SK-N-SH (cell line): Measurements from ENCODE around the gene MBP. TPM values are rescaled to one million over a fixed set of nuclear protein-coding genes. Genes with fewer than 3 reads are reported as not detected.

ENCODE experiments used
- CTCF ChIA-PET: fragments of 300-600, 350-600 bp; formaldehyde crosslinking; extraction: SDS; loops from one replicate; lab custom pipeline; 2021; lab: Yijun Ruan, JAX
- POLR2A ChIA-PET: fragments of 350-600 bp; sonication (Branson Sonifier 250); formaldehyde crosslinking; extraction: SDS; loops from one replicate; lab custom pipeline; 2020; ENCODE audit warnings: antibody characterized with exemption, inconsistent platforms; lab: Yijun Ruan, JAX
- DNase-seq: peaks from one replicate; pipeline ENCODE4 v3.0.0; 2012
- H2AFZ ChIP-seq: fragments of 200-600 bp; sonication (generic); 2 replicates; pipeline ENCODE4 v1.8.1; 2016; ENCODE audit warnings: antibody characterized with exemption, mild to moderate bottlenecking, low read depth
- H3F3A ChIP-seq: fragments of 200-600 bp; sonication (generic); replicated peaks from 2 replicates; pipeline ENCODE3; 2016; ENCODE audit warnings: antibody characterized with exemption, mild to moderate bottlenecking; ENCODE audit not compliant: insufficient read depth
- H3K27ac ChIP-seq, 2 experiments: fragments of 200-500 bp in 1 of 2; fragments of 200-600 bp in 1 of 2; sonication (Bioruptor generic) in 1 of 2; sonication (generic), shearing (Covaris generic) in 1 of 2; 2 replicates each; pipeline versions ENCODE4 v1.5.1 to v1.6.1; 2014 to 2016; ENCODE audit warnings: low read depth in 2 of 2, inconsistent platforms in 1 of 2, low read length in 1 of 2, mild to moderate bottlenecking in 1 of 2, mixed read lengths in 1 of 2
- H3K27me3 ChIP-seq: fragments of 200-600 bp; sonication (generic), shearing (Covaris generic); 2 replicates; pipeline ENCODE4 v1.6.1; 2016; ENCODE audit warnings: mixed run types; ENCODE audit not compliant: insufficient read depth
- H3K36me3 ChIP-seq, 2 experiments: fragments of 200-500 bp in 1 of 2; fragments of 200-600 bp in 1 of 2; sonication (Bioruptor generic) in 1 of 2; sonication (generic) in 1 of 2; replicated peaks in 1 of 2; 2 replicates each; pipeline versions ENCODE3 to v1.5.1; 2014 to 2016; ENCODE audit warnings: low read length in 1 of 2, mild to moderate bottlenecking in 1 of 2; ENCODE audit not compliant: insufficient read depth in 2 of 2, control insufficient read depth in 1 of 2
- H3K4me1 ChIP-seq, 2 experiments: fragments of 200-500 bp in 1 of 2; fragments of 200-600 bp in 1 of 2; sonication (Bioruptor generic) in 1 of 2; sonication (generic), shearing (Covaris generic) in 1 of 2; 2 replicates each; pipeline versions ENCODE4 v1.5.1 to v1.6.1; 2014 to 2016; ENCODE audit warnings: low read depth in 1 of 2, low read length in 1 of 2, mixed run types in 1 of 2; ENCODE audit not compliant: insufficient read depth in 2 of 2, control insufficient read depth in 1 of 2
- H3K4me2 ChIP-seq: fragments of 200-600 bp; sonication (generic), shearing (Covaris generic); 2 replicates; pipeline ENCODE4 v1.6.1; 2017; ENCODE audit warnings: mixed run types
- H3K4me3 ChIP-seq, 2 experiments: fragments of 200-500 bp in 1 of 2; fragments of 200-600 bp in 1 of 2; sonication (Bioruptor generic) in 1 of 2; sonication (generic), shearing (Covaris generic) in 1 of 2; 2 replicates each; pipeline versions ENCODE4 v1.5.1 to v1.8.1; 2014 to 2016; ENCODE audit warnings: low read depth in 2 of 2, inconsistent platforms in 1 of 2, low read length in 1 of 2, mild to moderate bottlenecking in 1 of 2, mixed read lengths in 1 of 2, moderate library complexity in 1 of 2
- H3K79me2 ChIP-seq: fragments of 200-600 bp; sonication (generic); 2 replicates; pipeline ENCODE4 v1.8.1; 2017; ENCODE audit warnings: mild to moderate bottlenecking; ENCODE audit not compliant: insufficient read depth
- H3K9ac ChIP-seq: fragments of 200-600 bp; sonication (generic); 2 replicates; pipeline ENCODE4 v1.6.1; 2017; ENCODE audit warnings: mixed run types
- H3K9me2 ChIP-seq: fragments of 200-600 bp; sonication (generic); 2 replicates; pipeline ENCODE4 v1.6.1; 2017; ENCODE audit warnings: mixed run types
- H3K9me3 ChIP-seq: fragments of 200-600 bp; sonication (generic); 2 replicates; pipeline ENCODE4 v1.6.1; 2017; ENCODE audit warnings: mixed run types, mild to moderate bottlenecking, moderate library complexity
- H4K20me1 ChIP-seq: fragments of 200-600 bp; sonication (generic); 2 replicates; pipeline ENCODE4 v1.6.1; 2017; ENCODE audit warnings: mild to moderate bottlenecking, mixed run types; ENCODE audit not compliant: insufficient read depth
- EZH2phosphoT487 ChIP-seq: fragments of 200-600 bp; sonication (generic); IDR thresholded peaks from 2 replicates; pipeline ENCODE4 v1.6.1; 2017; ENCODE audit warnings: low read depth, mixed run types, mild to moderate bottlenecking, antibody characterized with exemption, moderate library complexity, borderline replicate concordance
- FOXJ3 ChIP-seq: sonication (generic); formaldehyde crosslinking; IDR thresholded peaks from 2 replicates; pipeline ENCODE4 v1.5.1; 2020; ENCODE audit warnings: mild to moderate bottlenecking, missing genetic modification reagents
- FOXM1 ChIP-seq: IDR thresholded peaks from 2 replicates; pipeline ENCODE4 v1.4.0; 2012; ENCODE audit warnings: low read depth, mild to moderate bottlenecking
- GABPA ChIP-seq: IDR thresholded peaks from 2 replicates; pipeline ENCODE4 v1.4.0; 2012; ENCODE audit warnings: low read depth, mild to moderate bottlenecking
- IRF3 ChIP-seq: fragments of 150-350 bp; IDR thresholded peaks from 2 replicates; pipeline ENCODE4 v1.6.1; 2016; ENCODE audit warnings: mild to moderate bottlenecking, low read depth, low read length
- MAX ChIP-seq: IDR thresholded peaks from 2 replicates; pipeline ENCODE4 v1.4.0; 2012; ENCODE audit warnings: low read depth
- MEF2A ChIP-seq: IDR thresholded peaks from 2 replicates; pipeline ENCODE4 v1.4.0; 2012; ENCODE audit warnings: low read depth, borderline replicate concordance
- MXI1 ChIP-seq: IDR thresholded peaks from 2 replicates; pipeline ENCODE4 v1.6.1; 2012; ENCODE audit warnings: mild to moderate bottlenecking, low read depth, low read length, improper control_type of control experiment
- NFIC ChIP-seq: IDR thresholded peaks from 2 replicates; pipeline ENCODE4 v1.4.0; 2012; ENCODE audit warnings: borderline replicate concordance
- POLR2AphosphoS5 ChIP-seq: IDR thresholded peaks from 2 replicates; pipeline ENCODE4 v1.6.1; 2012; ENCODE audit warnings: low read depth, low read length
- RXRA ChIP-seq: IDR thresholded peaks from 2 replicates; pipeline ENCODE4 v1.4.0; 2012; ENCODE audit warnings: low read depth, mild to moderate bottlenecking, borderline replicate concordance
- SIN3A ChIP-seq: IDR thresholded peaks from 2 replicates; pipeline ENCODE4 v1.6.1; 2012; ENCODE audit warnings: low read depth, mild to moderate bottlenecking, low read length, moderate library complexity, borderline replicate concordance
- SMC3 ChIP-seq: IDR thresholded peaks from 2 replicates; pipeline ENCODE4 v1.6.1; 2012; ENCODE audit warnings: low read depth, low read length, improper control_type of control experiment
- TCF12 ChIP-seq: IDR thresholded peaks from 2 replicates; pipeline ENCODE4 v1.4.0; 2012
- TEAD4 ChIP-seq: IDR thresholded peaks from 2 replicates; pipeline ENCODE4 v1.4.0; 2012; ENCODE audit warnings: mild to moderate bottlenecking, borderline replicate concordance; ENCODE audit not compliant: insufficient read depth
- WGBS: methylation state at CpG from one replicate; pipeline ENCODE4 v1.1.6; 2017; ENCODE audit warnings: low lambda C conversion rate; 5-methylcytosine and 5-hydroxymethylcytosine counted together
- polyA plus RNA-seq, 3 experiments: library from polyadenylated mRNA; depleted of rRNA; stranded (reverse); fragments of >200 nt; gene quantifications; 2 replicates each; pipeline ENCODE4 v1.2.3, GENCODE V29; 2012

Gene MBP
- polyA plus RNA-seq, 1 of the 3 experiments (the other 2 are of a cell fraction) = 1.6 TPM

GRCh38 chr18:77181950-77182707 lies 49.5 kb upstream of the MBP start:
- H3K79me2 ChIP-seq = no peaks in the 10 kb centered on the region
- no peak overlapping the region for H3K9ac ChIP-seq
- no peaks in the 10 kb centered on the region for H3K9me3 ChIP-seq
- WGBS = 32% methylated on average over 12 of the region's 12 CpGs
- no peaks in the 10 kb centered on the region for H3K27me3 ChIP-seq
- no peak overlapping the region for H2AFZ ChIP-seq
- ChIA-PET POLR2A (no interaction called here), CTCF (no interaction called here)
- no peaks in the 10 kb centered on the region for H3K36me3 ChIP-seq
- no peak overlapping the region for H3K4me3 ChIP-seq
- H3K4me2 ChIP-seq = no peak overlapping the region
- no peaks in the 10 kb centered on the region for H4K20me1 ChIP-seq
- H3K9me2 ChIP-seq = no peaks in the 10 kb centered on the region
- no peak for DNase-seq
- TF ChIP-seq FOXJ3 (CRISPR knock-in tag) (no peak), SIN3A (no peak), MXI1 (no peak), MAX (no peak)
- H3K4me1 ChIP-seq = no peaks in the 10 kb centered on the region
- H3K27ac ChIP-seq = no peak overlapping the region
- H3F3A ChIP-seq = no peaks in the 10 kb centered on the region

DNA sequence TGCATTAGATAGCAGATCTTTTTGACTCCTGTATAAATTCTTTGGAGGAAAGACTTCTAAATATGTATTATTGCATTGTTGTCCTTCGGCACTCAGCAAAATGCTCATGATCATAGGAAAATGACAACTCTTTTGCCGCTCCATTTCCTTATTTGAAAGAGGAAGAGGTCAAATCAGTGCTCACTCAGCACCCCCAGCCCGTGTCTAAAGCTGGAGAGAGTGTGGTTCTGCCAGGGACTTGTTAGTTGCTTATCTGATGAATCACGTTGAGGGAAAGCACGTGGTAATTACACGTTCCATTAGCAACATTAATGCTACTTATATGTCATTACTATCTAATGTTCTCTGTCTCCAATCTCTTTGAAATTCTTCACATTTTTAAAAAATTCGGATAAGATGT lies 46.0 kb upstream of the MBP start:
- POLR2A ChIA-PET = no interaction called here
- Histone ChIP-seq H3F3A (no peaks in the 10 kb centered on the region), H3K79me2 (no peaks in the 10 kb centered on the region)
- no peak for TF ChIP-seq MEF2A
- no peak for TF ChIP-seq POLR2AphosphoS5
- TF ChIP-seq FOXM1 = no peak
- no peak for TF ChIP-seq NFIC
- TF ChIP-seq IRF3 = no peak
- TF ChIP-seq, all 33 proteins: peak for 0
- Histone ChIP-seq H3K4me1 (no peaks in the 10 kb centered on the region), H3K27ac (no peak overlapping the region), H3K4me2 (no peak overlapping the region), H2AFZ (no peak overlapping the region), H3K36me3 (no peaks in the 10 kb centered on the region), H3K27me3 (no peaks in the 10 kb centered on the region), H3K9me3 (no peaks in the 10 kb centered on the region), H4K20me1 (no peaks in the 10 kb centered on the region), H3K9ac (no peak overlapping the region), H3K4me3 (no peak overlapping the region), H3K9me2 (no peaks in the 10 kb centered on the region)
- no peak for DNase-seq
- CTCF ChIA-PET = no interaction called here
- 34% methylated on average over 7 of the region's 7 CpGs for WGBS

DNA sequence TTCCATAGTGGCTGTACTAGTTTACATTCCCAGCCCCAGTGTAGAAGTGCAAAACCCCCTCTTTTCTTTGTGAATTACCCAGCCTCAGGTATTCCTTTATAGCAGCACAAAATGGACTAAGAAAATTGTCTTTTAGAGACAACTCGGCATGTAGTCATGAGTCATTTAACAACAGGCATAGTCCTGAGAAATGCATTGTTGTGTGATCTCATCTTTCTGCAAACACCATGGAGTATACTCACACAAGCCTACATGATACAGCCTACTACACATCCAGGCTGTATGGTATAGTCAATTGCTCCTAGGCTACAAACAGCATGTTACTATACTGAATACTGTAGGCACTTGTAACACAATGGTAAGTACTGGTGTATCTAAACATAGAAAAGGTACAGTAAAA lies 44.4 kb upstream of the MBP start:
- Histone ChIP-seq H3K36me3 (no peaks in the 10 kb centered on the region), H3K4me1 (no peaks in the 10 kb centered on the region), H3K27me3 (no peaks in the 10 kb centered on the region), H3K27ac (no peak overlapping the region), H3K4me3 (no peak overlapping the region)
- CTCF ChIA-PET = no interaction called here
- TF ChIP-seq TEAD4 = no peak
- TF ChIP-seq GABPA = no peak
- no peak for TF ChIP-seq EZH2phosphoT487
- TF ChIP-seq SMC3 = no peak
- TF ChIP-seq RXRA = no peak
- TF ChIP-seq MXI1 = no peak
- TF ChIP-seq FOXJ3 (CRISPR knock-in tag) = no peak
- TF ChIP-seq TCF12 = no peak
- TF ChIP-seq, all 33 proteins: peak for 0
- no peaks in the 10 kb centered on the region for H3K9me2 ChIP-seq
- no peaks in the 10 kb centered on the region for H3K9me3 ChIP-seq
- no peak overlapping the region for H2AFZ ChIP-seq
- H3K79me2 ChIP-seq = no peaks in the 10 kb centered on the region
- H3K9ac ChIP-seq = no peak overlapping the region
- no peaks in the 10 kb centered on the region for H3F3A ChIP-seq
- no peak overlapping the region for H3K4me2 ChIP-seq
- 33% methylated on average over 1 of the region's 1 CpG for WGBS
- POLR2A ChIA-PET = no interaction called here
- DNase-seq = no peak
- no peaks in the 10 kb centered on the region for H4K20me1 ChIP-seq
